Naive thymus-derived CD4-positive, alpha-beta T cell (primary cell): ENCODE data around the gene ADA. TPM values are rescaled to one million over a fixed set of nuclear protein-coding genes. Genes with fewer than 3 reads are reported as not detected.

Experiments
- ATAC-seq: fragments of 150-1000 bp; cut with Tn5 transposase; 2 replicates; pipeline ENCODE4 v1.10.0; 2021; ENCODE audit warnings: mild to moderate bottlenecking, moderate library complexity
- CTCF ChIA-PET: fragments of 350-600 bp; sonication (Branson Sonifier 250); formaldehyde crosslinking; loops from one replicate; lab custom pipeline; 2021; ENCODE audit warnings: antibody characterized with exemption; lab: Charles Lee
- POLR2A ChIA-PET: fragments of 350-600 bp; sonication (Branson Sonifier 250); formaldehyde crosslinking; loops from one replicate; lab custom pipeline; 2021; ENCODE audit warnings: antibody characterized with exemption, inconsistent platforms; lab: Charles Lee
- DNase-seq, 9 donors: peaks; one replicate each; pipeline versions ENCODE4 v3.0.0 to v3.0.0-alpha.2; 2020 to 2022; ENCODE audit warnings: mixed read lengths in 1 of 9
- H3K27ac ChIP-seq: one replicate; pipeline ENCODE4 v1.7.0; 2013; ENCODE audit warnings: mild to moderate bottlenecking, low read depth, low read length, moderate library complexity
- H3K27me3 ChIP-seq, 2 donors: one replicate each; pipeline ENCODE4 v1.7.0; 2013; ENCODE audit warnings: low read length in 2 of 2, mild to moderate bottlenecking in 2 of 2, moderate library complexity in 2 of 2; ENCODE audit not compliant: control insufficient read depth in 2 of 2, insufficient read depth in 2 of 2
- H3K36me3 ChIP-seq, 3 experiments: 1 replicate in 2 of 3; 2 replicates in 1 of 3; pipeline ENCODE4 v1.7.0; 2013; ENCODE audit warnings: low read length in 3 of 3, mild to moderate bottlenecking in 3 of 3, moderate library complexity in 1 of 3; ENCODE audit not compliant: insufficient read depth in 3 of 3, control insufficient read depth in 2 of 3
- H3K4me1 ChIP-seq, 2 donors: one replicate each; pipeline ENCODE4 v1.7.0; 2013; ENCODE audit warnings: low read length in 2 of 2, mild to moderate bottlenecking in 2 of 2, moderate library complexity in 1 of 2; ENCODE audit not compliant: control insufficient read depth in 2 of 2, insufficient read depth in 2 of 2
- H3K4me3 ChIP-seq: 2 replicates; pipeline ENCODE4 v1.7.0; 2013; ENCODE audit warnings: mild to moderate bottlenecking, low read length
- H3K9me3 ChIP-seq, 3 experiments: 1 replicate in 2 of 3; 2 replicates in 1 of 3; pipeline ENCODE4 v1.7.0; 2013; ENCODE audit warnings: low read length in 3 of 3; ENCODE audit not compliant: control insufficient read depth in 2 of 3
- H3K27ac Mint-ChIP-seq, 9 donors: one replicate each; pipeline ENCODE4 v1.8.0; 2020 to 2022; ENCODE audit warnings: mixed read lengths in 9 of 9, mild to moderate bottlenecking in 8 of 9, moderate library complexity in 5 of 9, inconsistent platforms in 2 of 9
- H3K27me3 Mint-ChIP-seq, 5 donors: one replicate each; pipeline ENCODE4 v1.8.0; 2021 to 2022; ENCODE audit warnings: mixed read lengths in 5 of 5, mild to moderate bottlenecking in 1 of 5
- H3K36me3 Mint-ChIP-seq, 5 donors: one replicate each; pipeline ENCODE4 v1.8.0; 2020 to 2022; ENCODE audit warnings: mixed read lengths in 5 of 5, mild to moderate bottlenecking in 3 of 5, inconsistent platforms in 1 of 5
- H3K4me1 Mint-ChIP-seq, 7 donors: one replicate each; pipeline ENCODE4 v1.8.0; 2020 to 2022; ENCODE audit warnings: mixed read lengths in 7 of 7, mild to moderate bottlenecking in 3 of 7, inconsistent platforms in 1 of 7
- H3K4me3 Mint-ChIP-seq, 10 donors: one replicate each; pipeline ENCODE4 v1.8.0; 2020 to 2022; ENCODE audit warnings: mild to moderate bottlenecking in 10 of 10, mixed read lengths in 10 of 10, moderate library complexity in 6 of 10, inconsistent platforms in 2 of 10
- H3K9me3 Mint-ChIP-seq, 11 donors: one replicate each; pipeline ENCODE4 v1.8.0; 2020 to 2022; ENCODE audit warnings: mixed read lengths in 11 of 11, mild to moderate bottlenecking in 4 of 11, inconsistent platforms in 1 of 11, moderate library complexity in 1 of 11
- intact Hi-C, 2 donors: fragments of 100-400 bp; cut with micrococcal nuclease; formaldehyde crosslinking; loops; one replicate each; pipeline ENCODE4 v1.15.1; 2023
- polyA plus RNA-seq, 2 donors: library from polyadenylated mRNA; unstranded; fragments of 300-500 nt; fragmentation: Illumina TruSeq; gene quantifications; one replicate each; pipeline ENCODE4 v1.2.3, GENCODE V29; 2021
- total RNA-seq, 6 experiments: library from RNA in 5 of 6; stranded (reverse) in 5 of 6; gene quantifications; 1 replicate in 5 of 6; 2 replicates in 1 of 6; pipeline ENCODE4 v1.2.3 and lab custom pipeline; 2021 to 2026

ADA gene
- total and polyA plus RNA-seq, 7 experiments from 2014 or later = 26.1 to 103 (median 35.2) TPM

DNA sequence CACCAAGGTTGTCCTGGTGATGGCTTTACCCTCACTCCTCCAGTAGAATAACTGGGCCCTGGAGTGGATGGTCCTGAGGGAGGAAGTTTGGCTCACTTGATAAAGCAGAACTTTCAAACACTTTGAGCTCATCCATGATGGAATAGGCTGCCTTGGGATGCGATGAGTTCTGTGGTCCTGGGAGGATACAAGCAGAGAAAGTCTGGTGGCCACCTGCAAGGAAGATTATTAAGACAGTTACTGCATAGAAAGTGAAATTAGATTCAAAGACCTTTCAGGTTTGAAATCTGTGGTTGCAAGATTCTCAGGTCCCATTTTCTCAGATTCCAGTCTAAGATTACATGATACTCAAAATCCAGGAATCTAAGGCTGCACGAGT, 43.8 kb upstream of the ADA start:
- ATAC-seq = no peak
- DNase-seq = no peak
- Histone ChIP-seq H3K27ac (no peak overlapping the region), H3K4me3 (no peak overlapping the region), H3K9me3 (no peaks in the 10 kb centered on the region), H3K4me1 (no peaks in the 10 kb centered on the region), H3K36me3 (no peaks in the 10 kb centered on the region), H3K27me3 (no peaks in the 10 kb centered on the region)
- H3K36me3 Mint-ChIP-seq = peaks cover 0 to 5% (median 0%) of the 10 kb centered on the region in 5 donors
- peaks cover 0 to 6% (median 0%) of the 10 kb centered on the region in 11 donors for H3K9me3 Mint-ChIP-seq
- H3K4me3 Mint-ChIP-seq = no peak overlapping the region
- POLR2A ChIA-PET = no interaction called here
- CTCF ChIA-PET = no interaction called here
- H3K4me1 Mint-ChIP-seq = peaks cover 0 to 7% (median 0%) of the 10 kb centered on the region in 7 donors
- no peak overlapping the region for H3K27ac Mint-ChIP-seq
- intact Hi-C loops = no loop called here
- H3K27me3 Mint-ChIP-seq = no peaks in the 10 kb centered on the region

DNA sequence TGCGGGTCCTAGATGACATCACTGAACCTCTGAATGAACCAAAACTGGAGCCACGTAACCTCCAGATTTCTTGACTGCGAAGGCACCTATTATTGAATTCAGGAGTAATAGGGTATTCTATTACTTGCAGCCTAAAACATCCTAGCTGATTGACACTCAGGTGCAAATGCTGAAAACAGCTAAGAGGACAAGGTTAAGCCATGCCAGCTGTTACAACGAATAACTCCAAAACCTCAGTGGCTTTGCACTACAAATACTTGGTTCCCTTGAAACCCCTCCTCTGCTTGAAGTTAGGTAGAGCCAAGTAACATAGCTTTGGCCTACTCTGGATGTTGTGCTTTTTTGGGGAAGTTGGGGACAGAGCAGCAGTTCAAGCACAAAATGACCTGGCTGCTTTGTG, 42.7 kb upstream of the ADA start:
- Histone ChIP-seq H3K27me3 (no peaks in the 10 kb centered on the region), H3K4me1 (no peaks in the 10 kb centered on the region), H3K9me3 (no peaks in the 10 kb centered on the region), H3K4me3 (no peak overlapping the region), H3K36me3 (no peaks in the 10 kb centered on the region), H3K27ac (no peak overlapping the region)
- POLR2A ChIA-PET = no interaction called here
- H3K4me3 Mint-ChIP-seq = no peak overlapping the region
- CTCF ChIA-PET = interaction anchor here (1.3 kb wide), 1 partner anchor 9 kb away, joined by 3 read pairs; no protein-coding TSS in a partner anchor
- peaks cover 0 to 7% (median 0%) of the 10 kb centered on the region in 7 donors for H3K4me1 Mint-ChIP-seq
- intact Hi-C loops = no loop called here
- no peak overlapping the region for H3K27ac Mint-ChIP-seq
- peaks cover 0 to 5% (median 0%) of the 10 kb centered on the region in 5 donors for H3K36me3 Mint-ChIP-seq
- H3K27me3 Mint-ChIP-seq = no peaks in the 10 kb centered on the region
- H3K9me3 Mint-ChIP-seq = peaks cover 0 to 6% (median 0%) of the 10 kb centered on the region in 11 donors
- ATAC-seq (no peak), DNase-seq (no peak)

DNA sequence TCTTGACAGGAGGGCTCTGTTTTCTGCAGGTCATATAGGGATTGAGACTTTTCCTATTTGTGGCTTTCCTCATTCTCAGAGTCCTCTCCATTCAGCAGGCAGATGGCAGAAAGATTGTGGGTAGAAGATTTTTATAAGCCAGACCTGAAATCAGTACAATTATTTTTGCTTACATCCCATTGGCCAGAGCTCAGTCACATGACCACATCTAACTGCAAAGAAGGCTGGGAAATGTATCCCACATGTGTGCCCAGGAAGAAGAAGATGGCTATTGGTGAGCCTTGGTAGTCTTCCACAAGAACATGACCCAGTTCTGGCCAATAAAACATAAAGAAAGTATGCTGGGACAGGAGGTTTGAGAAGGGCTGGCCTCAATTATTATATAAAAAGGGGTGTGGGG, 42.1 kb upstream of the ADA start:
- H3K27ac ChIP-seq = no peak overlapping the region
- no peaks in the 10 kb centered on the region for H3K4me1 ChIP-seq
- intact Hi-C loops = no loop called here
- DNase-seq = no peak
- peaks cover 0 to 7% (median 0%) of the 10 kb centered on the region in 7 donors for H3K4me1 Mint-ChIP-seq
- no peak overlapping the region for H3K4me3 Mint-ChIP-seq
- H3K9me3 ChIP-seq = no peaks in the 10 kb centered on the region
- no peak overlapping the region for H3K4me3 ChIP-seq
- ATAC-seq = no peak
- peaks cover 0 to 5% (median 0%) of the 10 kb centered on the region in 5 donors for H3K36me3 Mint-ChIP-seq
- H3K36me3 ChIP-seq = no peaks in the 10 kb centered on the region
- no peaks in the 10 kb centered on the region for H3K27me3 Mint-ChIP-seq
- CTCF ChIA-PET = interaction anchor here (1.3 kb wide), 1 partner anchor 8 kb away, joined by 3 read pairs; no protein-coding TSS in a partner anchor
- H3K27ac Mint-ChIP-seq = no peak overlapping the region
- no peaks in the 10 kb centered on the region for H3K27me3 ChIP-seq
- peaks cover 0 to 6% (median 0%) of the 10 kb centered on the region in 11 donors for H3K9me3 Mint-ChIP-seq
- POLR2A ChIA-PET = no interaction called here

DNA sequence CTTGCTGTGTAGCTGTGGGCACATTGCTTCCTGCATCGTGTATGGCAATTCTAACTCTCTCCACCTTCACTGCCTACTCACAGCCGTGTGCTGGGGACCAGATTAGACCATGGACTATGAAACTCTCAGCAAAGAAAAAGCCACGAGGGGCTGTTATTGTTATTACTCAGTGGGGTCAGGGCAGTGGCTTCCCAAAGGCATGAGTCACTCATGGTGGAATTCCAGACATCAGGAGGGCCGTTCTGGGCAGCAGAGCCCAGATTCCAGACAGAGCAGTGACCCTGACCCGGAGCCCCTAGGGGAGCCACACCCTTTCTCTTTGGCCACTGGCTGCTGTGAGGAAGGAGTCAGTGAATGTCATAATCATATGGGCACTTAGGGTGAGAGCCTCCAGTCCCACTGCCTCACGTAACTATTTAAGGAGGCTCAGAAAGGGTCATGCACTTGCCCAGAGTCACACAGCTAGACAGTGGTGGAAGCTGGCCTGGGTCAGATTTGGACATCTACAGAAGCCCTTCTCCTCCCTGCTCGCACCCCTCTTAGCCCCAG, 41.5 kb upstream of the ADA start:
- DNase-seq = no peak
- CTCF ChIA-PET = interaction anchor here (1.3 kb wide), 1 partner anchor 8 kb away, joined by 3 read pairs; no protein-coding TSS in a partner anchor

DNA sequence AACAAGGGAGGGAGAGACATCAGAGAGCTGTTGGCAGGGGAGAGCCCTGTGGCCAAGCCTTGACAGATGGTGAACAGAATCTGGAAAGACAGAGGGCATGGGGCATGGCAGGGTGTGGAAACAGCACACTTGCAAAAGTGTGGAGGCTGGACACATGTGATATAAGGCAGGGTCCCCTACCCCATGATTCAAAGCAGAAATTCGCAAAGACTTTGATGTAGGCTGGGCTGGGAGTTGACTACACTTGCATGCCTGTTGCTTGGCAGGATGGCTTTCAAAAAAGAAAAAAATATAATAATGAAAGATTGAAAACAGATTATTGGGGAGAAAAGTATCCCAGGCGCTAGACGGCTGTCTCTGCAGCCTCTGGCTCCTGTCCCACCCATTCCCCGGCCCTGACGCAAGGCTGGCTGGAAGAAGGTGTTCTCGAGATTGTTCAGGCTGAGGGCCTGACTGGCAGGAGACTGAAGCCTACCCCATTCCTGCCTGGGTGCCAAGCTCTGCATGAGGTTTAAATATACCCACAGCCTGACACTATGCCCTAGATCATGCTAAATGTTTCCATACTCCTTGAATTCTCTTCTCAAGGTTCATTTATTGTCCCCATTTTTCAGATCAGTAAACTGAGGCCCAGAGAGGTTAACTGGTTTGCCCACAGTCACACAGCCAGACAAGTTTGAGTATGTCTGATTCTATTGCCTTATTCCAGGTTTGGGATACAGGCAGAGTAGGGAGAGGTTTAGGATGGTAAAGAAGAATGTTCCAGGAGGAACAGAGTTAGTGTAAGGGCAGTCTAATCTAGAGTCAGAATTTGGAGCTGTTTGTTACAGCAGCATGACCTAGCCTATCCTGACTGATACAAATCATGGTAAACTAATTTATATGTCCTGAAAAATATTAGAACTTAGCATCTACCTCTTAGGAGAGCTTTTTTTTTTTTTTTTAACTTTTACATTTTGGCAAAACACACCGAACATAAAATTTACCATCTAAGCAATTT, 40.2 kb upstream of the ADA start:
- POLR2A ChIA-PET = no interaction called here
- no peak for DNase-seq
- intact Hi-C loops = no loop called here
- H3K27me3 Mint-ChIP-seq = peaks cover 0 to 2% (median 0%) of the 10 kb centered on the region in 5 donors
- no peak overlapping the region for H3K27ac Mint-ChIP-seq
- Histone ChIP-seq H3K4me1 (no peaks in the 10 kb centered on the region), H3K27ac (no peak overlapping the region), H3K9me3 (no peaks in the 10 kb centered on the region), H3K36me3 (no peaks in the 10 kb centered on the region), H3K4me3 (no peak overlapping the region), H3K27me3 (no peaks in the 10 kb centered on the region)
- CTCF ChIA-PET = interaction anchor here (0.7 to 1.1 kb wide), 3 partner anchors 9 to 22 kb away, joined by 3 to 4 read pairs (median 4); no protein-coding TSS in a partner anchor
- peaks cover 0 to 6% (median 0%) of the 10 kb centered on the region in 11 donors for H3K9me3 Mint-ChIP-seq
- H3K4me1 Mint-ChIP-seq = peaks cover 0 to 5% (median 0%) of the 10 kb centered on the region in 7 donors
- no peak for ATAC-seq
- no peak overlapping the region for H3K4me3 Mint-ChIP-seq
- H3K36me3 Mint-ChIP-seq = peaks cover 0 to 5% (median 0%) of the 10 kb centered on the region in 5 donors

More for the DNA sequence above, 41.5 kb upstream of the ADA start:
- ATAC-seq = no peak
- no peaks in the 10 kb centered on the region for H3K4me1 ChIP-seq
- H3K4me3 ChIP-seq = no peak overlapping the region
- H3K36me3 Mint-ChIP-seq = peaks cover 0 to 5% (median 0%) of the 10 kb centered on the region in 5 donors
- peaks cover 0 to 6% (median 0%) of the 10 kb centered on the region in 11 donors for H3K9me3 Mint-ChIP-seq
- H3K4me1 Mint-ChIP-seq = peaks cover 0 to 7% (median 0%) of the 10 kb centered on the region in 7 donors
- H3K9me3 ChIP-seq = no peaks in the 10 kb centered on the region
- H3K27ac Mint-ChIP-seq = no peak overlapping the region
- H3K27me3 Mint-ChIP-seq = no peaks in the 10 kb centered on the region
- H3K27ac ChIP-seq = no peak overlapping the region
- no peak overlapping the region for H3K4me3 Mint-ChIP-seq
- intact Hi-C loops = no loop called here
- no peaks in the 10 kb centered on the region for H3K27me3 ChIP-seq
- POLR2A ChIA-PET = no interaction called here
- H3K36me3 ChIP-seq = no peaks in the 10 kb centered on the region

DNA sequence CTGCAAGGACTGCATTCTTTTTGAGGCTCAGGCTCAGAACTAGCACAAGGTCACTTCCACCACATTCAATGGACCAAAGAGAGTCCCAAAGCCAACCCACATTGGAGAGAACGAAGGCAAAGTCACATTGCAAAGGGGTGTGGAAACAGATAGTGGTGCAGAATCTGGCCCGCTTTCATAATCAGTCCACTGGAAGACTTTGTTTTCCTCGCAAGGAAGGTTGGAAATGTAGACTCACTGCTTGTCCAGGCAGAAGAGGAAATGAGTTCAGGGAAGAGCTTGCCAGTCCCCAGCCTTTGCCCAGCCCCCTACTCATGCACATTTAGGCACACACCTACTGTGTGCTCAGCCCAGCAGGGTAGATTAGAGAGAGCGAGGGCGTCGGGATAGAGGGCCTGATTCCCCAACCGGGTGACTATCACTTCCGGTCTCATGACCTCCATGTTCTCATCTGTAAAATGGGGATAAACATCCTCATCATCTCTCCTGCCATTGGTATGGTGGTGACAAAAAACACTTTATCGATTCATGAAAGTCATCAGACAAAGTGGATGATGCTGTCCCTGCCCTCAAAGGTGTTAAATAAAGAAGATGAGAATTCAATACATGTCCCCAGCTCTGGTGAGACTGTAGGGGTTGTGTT, 39.4 kb upstream of the ADA start:
- DNase-seq = no peak
- Mint-ChIP-seq H3K27me3 (peaks cover 0 to 2% (median 0%) of the 10 kb centered on the region in 5 donors), H3K4me3 (no peak overlapping the region), H3K36me3 (peaks cover 0 to 5% (median 0%) of the 10 kb centered on the region in 5 donors), H3K4me1 (peaks cover 0 to 5% (median 0%) of the 10 kb centered on the region in 7 donors), H3K9me3 (peaks cover 0 to 6% (median 0%) of the 10 kb centered on the region in 11 donors), H3K27ac (no peak overlapping the region)
- ChIA-PET POLR2A (no interaction called here), CTCF (interaction anchor here (1.1 kb wide), 1 partner anchor 16 kb away, joined by 4 read pairs; no protein-coding TSS in a partner anchor)
- intact Hi-C loops = no loop called here
- H3K4me1 ChIP-seq = no peaks in the 10 kb centered on the region
- no peaks in the 10 kb centered on the region for H3K36me3 ChIP-seq
- H3K27me3 ChIP-seq = no peaks in the 10 kb centered on the region
- H3K27ac ChIP-seq = no peak overlapping the region
- no peak for ATAC-seq
- no peak overlapping the region for H3K4me3 ChIP-seq
- H3K9me3 ChIP-seq = no peaks in the 10 kb centered on the region
